ENCODE results near the gene SELENOW. TPM values are rescaled to one million over a fixed set of nuclear protein-coding genes. Genes with fewer than 3 reads are reported as not detected.

SELENOW gene
- total RNA-seq, 4 donors from 2014 or later: 1,363 to 1,667 (median 1,434) TPM

DNA sequence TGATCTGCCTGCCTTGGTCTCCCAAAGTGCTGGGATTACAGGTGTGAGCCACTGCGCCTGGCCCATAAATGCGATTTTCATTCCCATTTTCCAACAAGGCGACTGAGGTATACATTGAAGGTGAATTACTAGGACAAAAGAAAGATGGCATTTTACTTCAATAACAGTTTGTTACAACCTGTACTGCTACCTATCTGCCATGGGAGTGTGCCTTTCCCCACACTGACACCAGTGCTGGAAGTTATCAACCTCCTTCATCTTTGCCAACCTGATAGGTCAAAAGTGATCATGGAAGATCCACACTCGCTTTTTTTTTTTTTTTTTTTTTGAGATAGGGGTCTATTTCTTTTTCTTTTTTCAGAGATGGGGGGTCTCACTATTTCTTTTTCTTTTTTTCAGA is 54.2 kb downstream of the SELENOW start:
- WGBS: 93% methylated on average over 4 of the region's 4 CpGs
- intact Hi-C loops (cut with DNase I): no loop called here
- Histone ChIP-seq H3K4me1 (no peaks in the 10 kb centered on the region), H3K27me3 (peaks cover 0 to 22% (median 0%) of the 10 kb centered on the region in 4 donors), H3K27ac (replicated peaks in 1 of 4) (no peak overlapping the region), H3K36me3 (no peaks in the 10 kb centered on the region), H3K4me3 (no peak overlapping the region), H3K9me3 (no peaks in the 10 kb centered on the region)
- DNase-seq (ENCODE audit: extremely low spot score): no peak
- TF ChIP-seq POLR2AphosphoS5 (IDR thresholded peaks at IDR 0.05): no peak
- TF ChIP-seq EP300 (IDR thresholded peaks at IDR 0.05): no peak
- TF ChIP-seq, protein P1, sequence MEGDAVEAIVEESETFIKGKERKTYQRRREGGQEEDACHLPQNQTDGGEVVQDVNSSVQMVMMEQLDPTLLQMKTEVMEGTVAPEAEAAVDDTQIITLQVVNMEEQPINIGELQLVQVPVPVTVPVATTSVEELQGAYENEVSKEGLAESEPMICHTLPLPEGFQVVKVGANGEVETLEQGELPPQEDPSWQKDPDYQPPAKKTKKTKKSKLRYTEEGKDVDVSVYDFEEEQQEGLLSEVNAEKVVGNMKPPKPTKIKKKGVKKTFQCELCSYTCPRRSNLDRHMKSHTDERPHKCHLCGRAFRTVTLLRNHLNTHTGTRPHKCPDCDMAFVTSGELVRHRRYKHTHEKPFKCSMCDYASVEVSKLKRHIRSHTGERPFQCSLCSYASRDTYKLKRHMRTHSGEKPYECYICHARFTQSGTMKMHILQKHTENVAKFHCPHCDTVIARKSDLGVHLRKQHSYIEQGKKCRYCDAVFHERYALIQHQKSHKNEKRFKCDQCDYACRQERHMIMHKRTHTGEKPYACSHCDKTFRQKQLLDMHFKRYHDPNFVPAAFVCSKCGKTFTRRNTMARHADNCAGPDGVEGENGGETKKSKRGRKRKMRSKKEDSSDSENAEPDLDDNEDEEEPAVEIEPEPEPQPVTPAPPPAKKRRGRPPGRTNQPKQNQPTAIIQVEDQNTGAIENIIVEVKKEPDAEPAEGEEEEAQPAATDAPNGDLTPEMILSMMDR (IDR thresholded peaks at IDR 0.05): no peak
- no peak for TF ChIP-seq POLR2A (IDR thresholded peaks at IDR 0.05; ENCODE audit: low read depth)

Small RNA genes lying within 50 kb of the gene (small RNA-seq; reads per million reads assigned to genes)
- 0 reads per million in 3 donors for gene AC008745.1
- gene SNORD23: 0 reads per million in 3 donors

Other genes with a start within 250 kb of the SELENOW start
- gene ZNF541, start 205.6 kb upstream of the SELENOW start, total RNA-seq: under 1 TPM in 3 of 4 donors, not detected in 1; 0.17 to 0.23 (median 0.19) TPM
- 10 to 100 TPM; 10.9 to 15.0 (median 13.8) TPM for gene BICRA, start 169.6 kb upstream of the SELENOW start, total RNA-seq
- 100 to 1,000 TPM; 154 to 444 (median 250) TPM for gene EHD2, start 65.3 kb upstream of the SELENOW start, total RNA-seq
- gene NOP53, start 33.2 kb upstream of the SELENOW start, total RNA-seq: 100 to 1,000 TPM; 350 to 500 (median 454) TPM
- gene TPRX1, start 25.8 kb downstream of the SELENOW start, total RNA-seq: not detected
- gene CRX, start 43.2 kb downstream of the SELENOW start, total RNA-seq: not detected
- not detected for gene TPRX2, start 80.5 kb downstream of the SELENOW start, total RNA-seq
- not detected for gene SULT2A1, start 107.6 kb downstream of the SELENOW start, total RNA-seq
- gene BSPH1, start 213.5 kb downstream of the SELENOW start, total RNA-seq: not detected
- gene ELSPBP1, start 215.9 kb downstream of the SELENOW start, total RNA-seq: not detected

Measured in esophagus muscularis mucosa (tissue), 4 donors.